ENCODE results near the gene RCOR1.

The RCOR1 gene

DNA sequence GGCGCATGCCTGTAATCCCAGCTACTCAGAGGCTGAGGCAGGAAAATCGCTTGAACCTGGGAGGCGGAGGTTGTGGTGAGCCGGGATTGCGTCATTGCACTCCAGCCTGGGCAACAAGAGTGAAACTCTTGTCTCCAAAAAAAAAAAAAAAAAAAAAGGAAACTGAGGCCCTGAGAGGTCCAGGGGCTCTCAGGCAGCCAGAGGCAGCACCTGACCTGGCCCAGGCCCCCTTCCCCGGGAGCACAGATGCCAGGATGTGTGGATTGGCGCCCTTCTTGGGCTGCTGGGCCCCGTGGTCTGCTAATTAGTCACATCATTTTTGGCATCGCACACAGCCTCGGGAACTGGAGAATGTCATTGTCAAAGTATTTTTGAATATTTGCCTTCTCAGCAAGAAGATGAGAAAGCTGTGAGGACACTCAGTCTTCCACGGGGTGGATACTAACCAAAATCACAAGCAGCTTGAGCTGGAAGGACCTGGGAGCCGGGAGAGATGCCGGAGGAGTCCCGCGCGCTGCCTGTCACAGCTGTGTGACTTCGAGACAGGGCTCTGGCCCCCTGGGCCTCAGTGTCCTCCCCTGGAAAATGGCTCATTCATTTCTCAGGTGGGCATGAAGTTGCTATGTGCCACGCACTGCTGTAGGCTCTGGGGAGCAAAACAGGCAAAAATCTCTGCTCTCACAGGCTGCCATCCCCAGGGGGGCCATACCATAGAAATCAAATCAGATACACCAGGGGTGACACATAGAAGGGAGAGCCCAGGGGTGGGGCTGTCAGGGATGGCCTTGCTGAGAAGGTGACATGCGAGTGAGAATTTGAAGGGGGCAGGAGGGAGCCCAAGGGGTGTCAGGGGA, 12.5 kb upstream of the RCOR1 start:
- ATAC-seq (no peak), DNase-seq (no peak)
- H3K27me3 Mint-ChIP-seq: no peaks in the 10 kb centered on the region
- peak overlapping the region in 1 of 2 donors; percentile 9 for H3K27ac Mint-ChIP-seq
- no peaks in the 10 kb centered on the region for H3K9me3 Mint-ChIP-seq
- peaks cover 1% of the 10 kb centered on the region for H3K4me1 Mint-ChIP-seq
- no peak overlapping the region for H3K4me3 Mint-ChIP-seq

DNA sequence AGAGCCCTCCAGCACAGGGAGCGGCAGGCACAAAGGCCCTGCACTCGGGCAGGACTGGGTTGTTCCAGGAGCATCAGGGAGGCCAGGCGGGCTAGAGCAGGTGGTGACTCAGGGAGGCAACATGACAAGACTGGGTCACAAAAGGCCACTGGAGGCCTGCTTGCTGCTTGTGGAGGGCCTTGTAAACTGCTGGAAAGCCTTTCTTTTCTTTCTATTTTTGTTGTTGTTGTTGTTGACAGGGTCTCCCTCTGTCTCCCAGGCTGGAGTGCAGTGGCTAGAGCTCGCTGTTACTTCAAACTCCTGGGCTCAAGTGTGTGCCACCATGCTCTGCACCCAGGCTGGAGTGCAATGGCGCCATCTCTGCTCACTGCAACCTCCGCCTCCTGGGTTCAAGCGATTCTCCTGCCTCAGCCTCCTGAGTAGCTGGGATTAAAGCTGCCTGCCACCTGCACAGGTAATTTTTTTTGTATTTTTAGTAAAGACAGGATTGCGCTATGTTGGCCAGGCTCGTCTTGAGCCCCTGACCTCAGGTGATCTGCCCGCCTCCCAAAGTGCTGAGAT, 11.8 kb upstream of the RCOR1 start:
- no peaks in the 10 kb centered on the region for H3K9me3 Mint-ChIP-seq
- ATAC-seq (no peak), DNase-seq (no peak)
- H3K4me3 Mint-ChIP-seq: no peak overlapping the region
- H3K27ac Mint-ChIP-seq: no peak overlapping the region
- no peaks in the 10 kb centered on the region for H3K27me3 Mint-ChIP-seq
- H3K4me1 Mint-ChIP-seq: no peaks in the 10 kb centered on the region

- ATAC-seq (no peak), DNase-seq (no peak)
- H3K9me3 Mint-ChIP-seq: no peaks in the 10 kb centered on the region
- H3K27me3 Mint-ChIP-seq: no peaks in the 10 kb centered on the region
- no peak overlapping the region for H3K27ac Mint-ChIP-seq
- H3K4me3 Mint-ChIP-seq: no peak overlapping the region
- H3K4me1 Mint-ChIP-seq: no peaks in the 10 kb centered on the region
Observed at GRCh38 chr14:102581193-102581592, 11.3 kb upstream of the RCOR1 start.

DNA sequence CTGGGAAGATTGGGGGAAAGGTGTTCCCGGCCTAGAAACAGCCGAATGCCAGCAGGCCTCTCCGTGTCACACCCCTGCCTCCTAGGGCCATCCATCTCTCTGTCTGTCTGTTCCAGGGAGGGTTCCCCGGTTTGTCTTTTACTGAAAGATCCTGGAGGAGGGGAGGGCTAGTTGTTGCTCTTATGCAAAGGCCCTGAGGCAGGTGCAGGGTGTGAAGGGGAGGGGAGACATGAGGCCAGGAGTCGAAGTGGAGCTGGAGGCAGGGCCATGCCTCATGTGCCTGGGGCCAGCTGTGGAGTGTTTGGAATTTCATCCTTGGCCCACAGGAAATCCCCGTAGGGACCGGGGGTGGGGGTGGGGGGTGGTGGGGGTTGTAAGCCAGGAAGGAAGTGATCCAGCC, 8.7 kb upstream of the RCOR1 start:
- Mint-ChIP-seq H3K9me3 (no peaks in the 10 kb centered on the region), H3K4me3 (no peak overlapping the region)
- no peak for ATAC-seq

GRCh38 chr14:102584871-102585869, 7.3 kb upstream of the RCOR1 start:
- Mint-ChIP-seq H3K27ac (no peak overlapping the region), H3K27me3 (no peaks in the 10 kb centered on the region), H3K4me3 (no peak overlapping the region), H3K4me1 (no peaks in the 10 kb centered on the region), H3K9me3 (no peaks in the 10 kb centered on the region)
- ATAC-seq (peak; percentile 39), DNase-seq (no peak)

More for the DNA sequence above, 8.7 kb upstream of the RCOR1 start:
- DNase-seq: no peak
- Mint-ChIP-seq H3K4me1 (no peaks in the 10 kb centered on the region), H3K27me3 (no peaks in the 10 kb centered on the region), H3K27ac (peak overlapping the region in 1 of 2 donors; percentile 80)

DNA sequence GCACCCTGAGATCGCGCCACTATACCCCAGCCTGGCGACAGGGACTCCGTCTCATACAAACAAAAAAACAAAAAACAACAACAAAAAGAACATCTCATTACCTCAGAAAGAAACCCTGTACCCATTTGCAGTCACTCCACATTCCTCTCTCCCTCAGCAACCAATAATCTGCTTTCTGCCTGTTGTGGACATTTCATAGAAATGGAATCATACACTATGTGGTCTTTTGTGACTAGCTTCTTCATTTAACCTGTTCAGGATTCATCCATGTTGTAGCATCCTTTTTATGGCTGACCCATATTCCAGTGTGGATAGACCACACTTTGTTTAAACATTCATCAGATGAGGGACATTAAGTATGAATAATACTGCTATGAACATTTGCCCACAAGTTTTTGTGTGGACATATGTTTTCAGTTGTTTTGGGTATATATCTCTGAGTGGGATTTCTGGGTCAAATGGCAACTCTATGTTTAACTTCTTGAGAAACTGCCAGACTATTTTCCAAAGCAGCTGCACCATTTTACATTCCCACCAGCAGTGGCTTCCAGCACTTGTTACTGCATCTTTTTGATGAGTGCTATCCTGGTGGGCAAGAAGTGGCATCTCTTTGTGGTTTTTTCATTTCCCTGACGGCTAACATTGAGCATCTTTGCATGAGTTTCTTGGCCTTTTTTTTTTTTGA, 5.9 kb upstream of the RCOR1 start:
- DNase-seq: no peak
- no peak overlapping the region for H3K4me3 Mint-ChIP-seq

DNA sequence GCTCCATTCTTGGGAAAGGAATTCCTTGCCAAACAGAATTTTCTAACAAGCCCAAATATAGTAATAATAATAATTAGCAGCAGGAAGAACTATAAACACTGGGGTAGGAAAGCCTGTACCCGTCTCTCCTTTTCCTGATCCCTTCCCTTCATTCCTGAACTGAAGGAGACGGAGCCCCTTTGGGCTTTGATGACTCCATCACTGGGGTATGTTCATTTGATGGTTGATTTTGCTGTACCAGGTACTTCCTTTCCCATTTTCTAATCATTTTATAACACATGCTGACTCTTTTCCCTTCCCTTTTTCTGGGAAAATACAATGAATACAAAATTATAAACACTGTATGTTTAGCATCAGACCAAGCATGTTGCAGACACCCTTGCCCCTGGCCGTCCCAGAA, 3.6 kb upstream of the RCOR1 start:
- no peak overlapping the region for H3K4me3 Mint-ChIP-seq
- peaks cover 14% of the 10 kb centered on the region for H3K4me1 Mint-ChIP-seq
- DNase-seq: no peak
- no peak overlapping the region for H3K27ac Mint-ChIP-seq
- ATAC-seq: no peak
- no peaks in the 10 kb centered on the region for H3K9me3 Mint-ChIP-seq
- H3K27me3 Mint-ChIP-seq: no peaks in the 10 kb centered on the region

More for the DNA sequence above, 5.9 kb upstream of the RCOR1 start:
- H3K27ac Mint-ChIP-seq: no peak overlapping the region
- H3K27me3 Mint-ChIP-seq: no peaks in the 10 kb centered on the region
- ATAC-seq: no peak
- no peaks in the 10 kb centered on the region for H3K9me3 Mint-ChIP-seq
- H3K4me1 Mint-ChIP-seq: peaks cover 10% of the 10 kb centered on the region

- Mint-ChIP-seq H3K4me1 (peaks cover 24% of the 10 kb centered on the region), H3K4me3 (peak overlapping the region in 1 of 2 donors; percentile 7), H3K27ac (no peak overlapping the region), H3K27me3 (no peaks in the 10 kb centered on the region), H3K9me3 (no peaks in the 10 kb centered on the region)
- ATAC-seq (no peak), DNase-seq (no peak)
Observed at GRCh38 chr14:102589761-102590290, 2.6 kb upstream of the RCOR1 start.

GRCh38 chr14:102590667-102591099, 1.8 kb upstream of the RCOR1 start:
- ATAC-seq: no peak

DNA sequence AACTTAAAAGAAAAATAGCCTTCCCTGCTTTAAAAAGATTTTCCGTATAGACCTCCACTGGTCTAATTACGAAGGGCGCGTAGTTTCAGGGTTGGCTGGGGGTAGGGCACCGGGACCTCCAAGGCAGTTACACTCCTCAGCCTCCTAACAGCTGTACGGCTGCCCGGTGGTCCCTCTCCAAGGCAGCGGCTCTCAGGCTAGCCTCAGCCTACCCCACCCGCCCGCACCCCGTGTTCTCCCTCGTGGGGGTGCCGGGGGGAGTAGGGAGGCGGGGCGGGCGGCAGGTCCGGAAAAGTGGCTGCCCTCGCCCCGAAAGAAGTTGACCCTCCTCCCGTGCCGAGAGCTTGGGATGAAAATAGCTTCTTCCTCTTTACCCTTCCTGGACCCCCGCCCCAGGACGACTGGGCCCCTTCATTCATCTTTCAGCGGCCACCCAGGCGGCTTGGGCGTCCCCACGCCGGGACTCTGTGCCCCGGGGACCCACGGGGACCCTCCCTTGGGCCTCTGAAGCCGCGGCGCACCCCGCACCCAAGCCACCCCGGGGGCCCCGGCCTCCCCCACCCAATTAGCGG, 991 bp upstream of the RCOR1 start:
- H3K4me1 Mint-ChIP-seq: peaks cover 39% of the 10 kb centered on the region
- no peaks in the 10 kb centered on the region for H3K9me3 Mint-ChIP-seq
- H3K27ac Mint-ChIP-seq: peak overlapping the region; percentile 81 to 85
- ATAC-seq (peak; percentile 39), DNase-seq (peak; percentile 32 to 36)
- peak overlapping the region; percentile 94 to 97 for H3K4me3 Mint-ChIP-seq
- H3K27me3 Mint-ChIP-seq: no peaks in the 10 kb centered on the region

More at GRCh38 chr14:102590667-102591099, 1.8 kb upstream of the RCOR1 start:
- peaks cover 32% of the 10 kb centered on the region for H3K4me1 Mint-ChIP-seq
- H3K9me3 Mint-ChIP-seq: no peaks in the 10 kb centered on the region
- H3K4me3 Mint-ChIP-seq: peak overlapping the region; percentile 30 to 97
- no peak for DNase-seq
- H3K27me3 Mint-ChIP-seq: no peaks in the 10 kb centered on the region
- H3K27ac Mint-ChIP-seq: no peak overlapping the region

GRCh38 chr14:102592763-102593060, 263 bp downstream of the RCOR1 start:
- ATAC-seq (peak; percentile 19), DNase-seq (no peak)
- Mint-ChIP-seq H3K4me1 (peaks cover 43% of the 10 kb centered on the region), H3K9me3 (no peaks in the 10 kb centered on the region), H3K27me3 (no peaks in the 10 kb centered on the region), H3K4me3 (peak overlapping the region in 1 of 2 donors; percentile 84), H3K27ac (no peak overlapping the region)

GRCh38 chr14:102593061-102593824, 794 bp downstream of the RCOR1 start:
- peak; percentile 10 for ATAC-seq
- peaks cover 43% of the 10 kb centered on the region for H3K4me1 Mint-ChIP-seq
- no peaks in the 10 kb centered on the region for H3K27me3 Mint-ChIP-seq
- peak overlapping the region; percentile 84 for H3K4me3 Mint-ChIP-seq
- H3K27ac Mint-ChIP-seq: peak overlapping the region; percentile 70 to 72
- H3K9me3 Mint-ChIP-seq: no peaks in the 10 kb centered on the region
- DNase-seq: peak; percentile 60 to 68

DNA sequence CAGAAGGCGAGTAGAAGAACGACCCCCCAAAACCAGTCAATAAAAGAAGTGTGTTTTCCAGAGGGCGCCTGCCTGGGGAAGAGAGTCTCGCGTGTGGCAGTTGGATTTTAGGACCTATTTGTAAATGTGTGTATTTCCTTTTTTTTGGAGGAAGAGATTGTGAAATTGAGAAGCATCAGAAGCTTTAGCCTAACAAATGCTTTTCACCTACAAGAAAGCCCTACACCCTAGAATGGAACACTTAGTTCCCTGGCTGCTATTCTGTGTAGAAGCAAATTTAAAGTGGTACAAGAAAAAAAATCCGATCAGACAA, 1.3 kb downstream of the RCOR1 start:
- ATAC-seq (no peak), DNase-seq (no peak)
- Mint-ChIP-seq H3K4me1 (peaks cover 43% of the 10 kb centered on the region), H3K27me3 (no peaks in the 10 kb centered on the region), H3K4me3 (peak overlapping the region; percentile 84), H3K9me3 (no peaks in the 10 kb centered on the region), H3K27ac (peak overlapping the region; percentile 70 to 72)

DNA sequence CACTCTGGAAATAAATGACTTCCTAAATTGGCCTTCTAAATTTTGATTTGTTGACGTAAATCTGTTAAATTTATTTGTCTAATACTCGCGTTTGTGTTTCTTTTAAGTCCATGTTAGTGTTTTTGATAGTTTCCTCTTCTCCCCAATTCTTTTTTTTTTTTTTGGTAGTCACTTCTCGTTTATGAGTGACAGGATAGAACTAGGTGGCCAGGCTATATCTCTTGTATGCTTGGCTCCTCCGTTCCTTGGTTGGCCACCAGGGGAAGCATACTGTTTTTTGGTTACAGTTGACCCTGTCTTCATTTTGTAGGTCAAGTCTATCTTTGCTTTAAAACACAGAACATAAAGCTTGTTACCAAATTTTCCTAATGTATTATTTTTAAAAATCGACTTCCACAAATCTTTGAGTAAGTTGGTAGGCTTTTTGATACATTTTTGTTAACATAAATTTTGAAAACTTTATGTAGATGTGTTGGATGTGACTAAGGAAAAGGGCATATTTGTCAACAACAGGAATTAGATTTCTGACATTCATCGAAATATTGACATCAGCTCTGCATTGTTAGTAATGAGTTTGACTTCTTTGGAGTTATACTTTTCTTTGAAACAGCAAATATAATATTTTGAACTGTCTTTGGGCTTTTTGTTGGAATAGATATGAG, 2.2 kb downstream of the RCOR1 start:
- Mint-ChIP-seq H3K27ac (peak overlapping the region; percentile 25 to 48), H3K27me3 (no peaks in the 10 kb centered on the region), H3K4me1 (peaks cover 50% of the 10 kb centered on the region), H3K9me3 (no peaks in the 10 kb centered on the region), H3K4me3 (peak overlapping the region; percentile 84)
- peak; percentile 55 to 68 for DNase-seq
- no peak for ATAC-seq
